Endothelial cell of umbilical vein (primary cell): ENCODE results near the gene PITX2. TPM values are rescaled to one million over a fixed set of nuclear protein-coding genes. Genes with fewer than 3 reads are reported as not detected.

Experiments used
- BruUV-seq: library from RNA; stranded (reverse); fragments of 400-500 nt; replicated peaks from 2 replicates; lab custom pipeline; 2021; lab: Mats Ljungman, UMichigan
- CTCF ChIA-PET: fragments of 300-600, 350-600 bp; sonication (Branson Sonifier 250); formaldehyde crosslinking; loops from one replicate; lab custom pipeline; 2021; ENCODE audit warnings: antibody characterized with exemption, inconsistent platforms; lab: Charles Lee
- POLR2A ChIA-PET: fragments of 300-600, 350-600 bp; sonication (Branson Sonifier 250); formaldehyde crosslinking; loops from one replicate; lab custom pipeline; 2021; ENCODE audit warnings: antibody characterized with exemption, inconsistent platforms; lab: Charles Lee
- DNase-seq: peaks from one replicate; pipeline ENCODE4 v3.0.0-alpha.2; 2011; ENCODE audit warnings: low read depth, low spot score
- FAIRE-seq: peaks from 2 replicates; lab custom pipeline; 2011; peaks lifted over from hg19 to GRCh38; lab: Jason Lieb, UNC
- H2AFZ ChIP-seq: 2 replicates; pipeline ENCODE4 v1.6.0; 2012; ENCODE audit warnings: low read depth, low read length, control low read depth, inconsistent platforms
- H3K27ac ChIP-seq: 2 replicates; pipeline ENCODE4 v1.5.1; 2011; ENCODE audit warnings: low read depth, mild to moderate bottlenecking, control low read depth, low read length, moderate library complexity; ENCODE audit not compliant: insufficient read depth
- H3K27me3 ChIP-seq, 2 experiments: 2 replicates each; pipeline versions ENCODE4 v1.6.0 to v1.6.1; 2011; ENCODE audit warnings: low read length in 2 of 2, mixed read lengths in 1 of 2; ENCODE audit not compliant: control insufficient read depth in 2 of 2, insufficient read depth in 2 of 2
- H3K36me3 ChIP-seq, 2 experiments: 2 replicates in 1 of 2; 3 replicates in 1 of 2; pipeline ENCODE4 v1.5.1; 2011; ENCODE audit warnings: low read length in 2 of 2, mild to moderate bottlenecking in 1 of 2, moderate library complexity in 1 of 2; ENCODE audit not compliant: control insufficient read depth in 2 of 2, insufficient read depth in 2 of 2; ENCODE audit errors: extremely low read depth in 1 of 2
- H3K4me1 ChIP-seq: 3 replicates; pipeline ENCODE4 v1.5.1; 2011; ENCODE audit warnings: mild to moderate bottlenecking, low read length; ENCODE audit not compliant: control insufficient read depth, insufficient read depth; ENCODE audit errors: extremely low read depth
- H3K4me2 ChIP-seq: 2 replicates; pipeline ENCODE4 v1.6.1; 2011; ENCODE audit warnings: low read length, control low read depth, mixed read lengths; ENCODE audit not compliant: insufficient read depth
- H3K4me3 ChIP-seq, 3 experiments: fragments of 200-600 bp in 1 of 3; sonication (generic), shearing (Covaris generic) in 1 of 3; replicated peaks in 1 of 3; 2 replicates each; pipeline ENCODE4 v1.5.1; 2011 to 2016; ENCODE audit warnings: control low read depth in 3 of 3, low read length in 3 of 3, mild to moderate bottlenecking in 2 of 3, inconsistent platforms in 1 of 3, low read depth in 1 of 3, moderate library complexity in 1 of 3; ENCODE audit not compliant: insufficient read depth in 1 of 3
- H3K79me2 ChIP-seq: 2 replicates; pipeline ENCODE4 v1.6.0; 2012; ENCODE audit warnings: low read length, inconsistent platforms; ENCODE audit not compliant: control insufficient read depth, insufficient read depth
- H3K9ac ChIP-seq: replicated peaks from 2 replicates; pipeline ENCODE3; 2011; ENCODE audit warnings: low read length, control low read depth; ENCODE audit not compliant: insufficient read depth; ENCODE audit errors: extremely low read depth
- H3K9me1 ChIP-seq: replicated peaks from 3 replicates; pipeline ENCODE4 v1.6.0; 2011; ENCODE audit warnings: mild to moderate bottlenecking, low read length; ENCODE audit not compliant: control insufficient read depth, insufficient read depth; ENCODE audit errors: extremely low read depth
- H3K9me3 ChIP-seq: replicated peaks from 2 replicates; pipeline ENCODE4 v1.5.1; 2012; ENCODE audit warnings: low read length, inconsistent platforms; ENCODE audit not compliant: control insufficient read depth, insufficient read depth
- H4K20me1 ChIP-seq: replicated peaks from 2 replicates; pipeline ENCODE3; 2011; ENCODE audit warnings: mild to moderate bottlenecking, low read length; ENCODE audit not compliant: control insufficient read depth, insufficient read depth; ENCODE audit errors: extremely low read depth
- CTCF ChIP-seq, 2 donors: IDR thresholded peaks; 1 replicate in 1 of 2; 2 replicates in 1 of 2; pipeline ENCODE4 v1.5.1; 2011; ENCODE audit warnings: low read length in 2 of 2, mild to moderate bottlenecking in 2 of 2, moderate library complexity in 2 of 2, control low read depth in 1 of 2, inconsistent platforms in 1 of 2, low read depth in 1 of 2; ENCODE audit not compliant: insufficient read depth in 1 of 2; ENCODE audit errors: extremely low read depth in 1 of 2
- EZH2 ChIP-seq: IDR thresholded peaks from 2 replicates; pipeline ENCODE4 v1.6.1; 2012; ENCODE audit warnings: borderline replicate concordance, low read depth, mild to moderate bottlenecking, moderate library complexity, low read length, inconsistent platforms; ENCODE audit not compliant: severe bottlenecking
- FOS ChIP-seq: IDR thresholded peaks from 2 replicates; pipeline ENCODE4 v1.6.1; 2011; ENCODE audit warnings: mild to moderate bottlenecking, low read length, moderate library complexity, borderline replicate concordance; ENCODE audit not compliant: insufficient read depth
- GATA2 ChIP-seq: IDR thresholded peaks from 2 replicates; pipeline ENCODE4 v1.7.0; 2011; ENCODE audit warnings: low read depth, mild to moderate bottlenecking, moderate library complexity, mixed read lengths, low read length; ENCODE audit not compliant: insufficient read length, insufficient read depth
- JUN ChIP-seq: IDR thresholded peaks from 2 replicates; pipeline ENCODE4 v1.6.1; 2011; ENCODE audit warnings: borderline replicate concordance, low read depth; ENCODE audit not compliant: insufficient read length, insufficient read depth
- MYC ChIP-seq: IDR thresholded peaks from one replicate; pipeline ENCODE4 v1.6.1; 2011; ENCODE audit warnings: mild to moderate bottlenecking, low read depth, low read length
- POLR2A ChIP-seq: IDR thresholded peaks from 2 replicates; pipeline ENCODE4 v1.6.1; 2012; ENCODE audit warnings: low read depth, mild to moderate bottlenecking, control low read depth, low read length
- POLR2AphosphoS5 ChIP-seq: IDR thresholded peaks from 2 replicates; pipeline ENCODE4 v1.6.1; 2012; ENCODE audit warnings: low read depth, mild to moderate bottlenecking, control low read depth, low read length, moderate library complexity; ENCODE audit not compliant: insufficient read depth
- dilution Hi-C: fragments of 300-500 bp; cut with MboI; formaldehyde crosslinking; loops from one replicate; pipeline ENCODE4 v1.15.0; 2019; ENCODE audit warnings: low sequenced_read_pairs; ENCODE audit not compliant: extremely low pct_ligation_motif_present
- intact Hi-C: fragments of 100-400 bp; cut with micrococcal nuclease; formaldehyde crosslinking; loops from one replicate; pipeline ENCODE4 v1.10.0; 2022
- polyA plus RNA-seq, 4 experiments: library from polyadenylated mRNA; depleted of rRNA in 3 of 4; stranded (reverse) in 3 of 4; unstranded in 1 of 4; fragments of >200 nt; gene quantifications; 2 replicates each; pipeline versions ENCODE4 v1.2.1 to v1.2.3, GENCODE V29; 2011 to 2012; ENCODE audit warnings: missing spikeins in 1 of 4
- total RNA-seq: library from RNA; stranded (reverse); gene quantifications from 2 replicates; pipeline ENCODE4 v1.2.3, GENCODE V29; 2021
- TF ChIP-seq, protein P1 (sequence below): IDR thresholded peaks from 2 replicates; pipeline ENCODE4 v1.6.1; 2011; ENCODE audit not compliant: insufficient read depth, insufficient read length

Gene PITX2
- total and polyA plus RNA-seq, 2 donors (not counting 3 experiments of a cell fraction or from before 2014, with no cell fraction given) = 0.04 to 0.31 TPM

GRCh38 chr4:110589297-110589696 is 33.6 kb downstream of the PITX2 start:
- H3K9ac ChIP-seq = no peak overlapping the region
- no peak overlapping the region for H3K27ac ChIP-seq
- no peak overlapping the region for H3K4me2 ChIP-seq
- intact Hi-C loops = no loop called here
- no peaks in the 10 kb centered on the region for H3K9me1 ChIP-seq
- DNase-seq = peak; percentile 16
- H3K4me1 ChIP-seq = no peaks in the 10 kb centered on the region
- no peak for FAIRE-seq
- ChIA-PET CTCF (interaction anchor here (1.2 to 1.4 kb wide), 2 partner anchors 15 to 594 kb away, joined by 3 to 4 read pairs; no protein-coding TSS in a partner anchor), POLR2A (no interaction called here)
- dilution Hi-C loops = no loop called here
- TF ChIP-seq, protein P1, sequence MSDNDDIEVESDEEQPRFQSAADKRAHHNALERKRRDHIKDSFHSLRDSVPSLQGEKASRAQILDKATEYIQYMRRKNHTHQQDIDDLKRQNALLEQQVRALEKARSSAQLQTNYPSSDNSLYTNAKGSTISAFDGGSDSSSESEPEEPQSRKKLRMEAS = no peak
- TF ChIP-seq GATA2 = no peak
- no peak for TF ChIP-seq POLR2AphosphoS5
- TF ChIP-seq EZH2 = no peak
- TF ChIP-seq CTCF (IDR thresholded peaks at IDR 0.05; ENCODE audit: extremely low read depth in 1 of 2, insufficient read depth in 1 of 2, low read depth in 1 of 2, low read length in 2 of 2) = no peak
- TF ChIP-seq MYC = no peak
- TF ChIP-seq JUN = no peak
- no peak for TF ChIP-seq POLR2A
- TF ChIP-seq FOS = no peak
- H3K4me3 ChIP-seq = no peak overlapping the region
- H3K9me3 ChIP-seq = no peaks in the 10 kb centered on the region
- H3K27me3 ChIP-seq = peaks cover under 1 to 2% of the 10 kb centered on the region in 2 experiments
- no peak overlapping the region for H2AFZ ChIP-seq
- BruUV-seq = no TSS peak
- no peaks in the 10 kb centered on the region for H3K36me3 ChIP-seq
- H4K20me1 ChIP-seq = no peaks in the 10 kb centered on the region
- no peaks in the 10 kb centered on the region for H3K79me2 ChIP-seq
